NCI-H748 (cell line): Measurements from ENCODE around the gene CAD.

Experiments
- DNase-seq: peaks from one replicate; lab custom pipeline; 2025; ENCODE audit not compliant: unreplicated experiment; lab: John Stamatoyannopoulos, UW

CAD gene

DNA sequence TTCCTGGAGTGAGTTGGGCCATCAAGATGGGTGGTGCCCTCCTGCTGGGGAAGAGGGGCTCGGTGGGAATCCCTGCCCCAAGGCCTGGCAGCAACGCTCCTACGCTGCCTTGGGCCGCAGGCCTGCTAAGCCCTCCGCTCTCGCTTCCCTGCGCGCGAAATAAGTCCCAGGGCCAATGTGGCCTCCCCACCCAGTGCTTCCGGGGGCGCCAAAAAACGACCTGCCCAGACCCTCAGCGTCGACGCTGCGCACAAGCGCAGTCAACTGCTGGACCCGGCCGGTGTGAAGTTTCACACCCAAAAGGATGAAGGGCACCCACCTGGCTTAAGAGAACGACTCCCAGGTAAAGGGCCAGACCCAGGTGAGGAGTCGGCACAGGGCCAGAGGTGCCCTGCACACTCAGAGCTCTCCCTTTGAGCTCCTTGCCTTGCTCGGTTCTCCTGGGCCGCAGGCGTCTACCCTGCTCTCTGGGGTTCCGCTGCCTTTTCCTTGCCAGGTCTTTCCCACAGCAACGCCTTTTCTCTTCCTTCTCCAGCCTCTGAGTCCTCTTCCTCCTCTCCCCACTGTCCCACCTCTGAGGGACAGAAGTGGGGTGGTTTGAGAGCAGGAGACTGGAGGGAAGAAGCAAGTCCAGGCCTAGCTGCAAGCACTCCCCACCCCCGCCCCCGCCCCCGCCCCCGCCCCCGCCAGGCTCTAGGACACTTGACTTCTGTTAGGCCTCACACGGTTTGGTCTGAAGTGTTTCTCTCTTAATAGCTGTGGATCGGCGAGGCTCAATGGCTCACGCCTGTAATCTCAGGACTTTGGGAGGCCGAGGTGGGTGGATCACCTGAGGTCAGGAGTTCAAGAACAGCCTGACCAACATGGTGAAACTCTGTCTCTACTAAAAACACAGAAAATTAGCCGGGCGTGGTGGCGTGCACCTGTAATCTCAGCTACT is 58.3 kb downstream of the CAD start, which contains the start of gene DNAJC5G:
Gene DNAJC5G (plus strand): TSS at position 223 of the 940 bp plus-strand sequence. CDS start 1,296 bp downstream, outside the sequence.
- DNase-seq, result no peak

DNA sequence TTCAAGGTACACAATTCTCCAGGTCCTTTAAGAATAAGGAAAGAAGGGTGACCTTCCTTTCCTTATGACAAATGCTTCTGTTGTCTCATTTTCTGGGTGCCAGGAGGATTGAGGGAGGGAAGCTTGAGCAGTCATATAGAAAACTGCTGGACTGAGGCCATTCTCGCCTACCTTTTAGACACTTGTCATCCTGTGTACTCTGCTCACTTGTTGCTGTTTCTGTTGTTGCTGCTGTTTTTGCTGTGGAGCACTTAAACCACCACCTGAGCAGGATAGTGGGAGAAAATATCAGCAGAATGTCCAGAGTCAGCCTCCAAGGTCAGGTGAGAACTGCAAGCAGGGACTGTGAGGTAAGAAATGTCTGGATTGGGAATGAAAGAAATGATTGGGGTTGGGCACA is 60.8 kb downstream of the CAD start:
- no peak for DNase-seq

GRCh38 chr2:27280826-27281225 is 63.7 kb downstream of the CAD start:
- no peak for DNase-seq

DNA sequence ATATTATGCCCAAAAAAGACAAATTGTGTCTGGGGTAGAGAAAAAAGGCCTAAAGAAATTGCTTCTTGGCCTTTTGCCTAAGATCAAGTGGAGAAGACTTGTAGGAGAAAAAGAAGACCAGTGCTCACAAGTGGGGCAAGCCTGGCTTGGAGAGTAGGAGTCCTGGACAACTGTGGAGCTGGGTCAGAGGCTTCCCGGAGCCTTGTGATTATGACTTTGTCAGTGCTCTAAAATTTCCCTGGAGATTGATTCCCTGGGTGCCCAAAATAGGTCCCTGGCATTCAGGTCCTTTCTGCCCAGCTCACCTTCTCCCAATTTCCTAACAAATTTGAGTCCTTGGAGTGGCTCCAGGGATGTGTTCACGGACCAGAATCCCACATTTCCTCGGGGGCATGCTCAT is 64.3 kb downstream of the CAD start:
- DNase-seq, result no peak

- DNase-seq, result no peak
These were observed 64.8 kb downstream of the CAD start, which contains the start of gene TRIM54 for GRCh38 chr2:27281855-27282559. Gene TRIM54 (plus strand): TSS chr2:27282429. CDS start chr2:27282732, 303 bp downstream.

GRCh38 chr2:27282892-27283291 is 65.7 kb downstream of the CAD start:
- DNase-seq, result no peak

GRCh38 chr2:27284996-27285395 is 67.8 kb downstream of the CAD start:
- no peak for DNase-seq

- no peak for DNase-seq
These were observed 68.3 kb downstream of the CAD start for GRCh38 chr2:27285481-27285880.

GRCh38 chr2:27288610-27289009 is 71.4 kb downstream of the CAD start:
- no peak for DNase-seq

DNA sequence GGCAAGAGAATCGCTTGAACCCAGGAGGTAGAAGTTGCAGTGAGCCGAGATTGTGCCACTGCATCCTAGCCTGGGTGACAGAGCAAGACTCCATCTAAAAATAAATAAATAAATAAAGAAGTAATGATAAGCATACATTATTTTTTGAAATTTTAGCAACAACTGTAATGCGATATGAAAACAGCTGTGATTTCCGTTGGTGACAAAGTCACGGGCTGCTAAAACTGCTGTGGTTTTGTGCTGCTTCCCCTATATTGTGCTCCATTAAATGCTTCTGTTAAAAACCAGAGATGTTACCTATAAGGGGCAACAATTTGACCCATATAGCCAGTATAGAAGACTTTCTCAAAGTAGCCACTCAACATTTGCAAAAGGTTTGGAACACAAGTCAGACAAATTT is 73.4 kb downstream of the CAD start:
- DNase-seq, result no peak

DNA sequence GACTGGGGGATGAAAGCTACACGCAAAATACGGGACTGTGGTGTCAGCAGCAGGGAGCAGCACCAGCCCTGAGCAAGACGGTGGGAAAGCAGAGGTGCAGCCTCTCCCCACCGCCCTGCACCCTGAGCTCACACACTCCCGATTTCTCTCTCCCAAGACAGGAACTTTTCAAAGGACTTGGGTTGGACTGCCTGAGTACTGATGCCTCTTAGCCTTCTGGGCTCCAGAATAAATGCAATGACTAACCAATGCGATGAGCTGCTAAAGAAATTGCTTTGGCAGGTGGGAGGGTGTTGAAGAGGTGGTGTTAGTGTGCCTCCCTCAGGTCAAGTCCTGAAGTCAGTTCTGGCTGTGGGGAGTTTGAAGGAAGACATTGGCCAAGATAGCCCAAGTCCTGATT is 74.7 kb downstream of the CAD start:
- no peak for DNase-seq
